Endothelial cell of umbilical vein (primary cell): Measurements from ENCODE around the gene RAD9A. TPM values are rescaled to one million over a fixed set of nuclear protein-coding genes. Genes with fewer than 3 reads are reported as not detected.

Source experiments
- BruUV-seq: library from RNA; stranded (reverse); fragments of 400-500 nt; replicated peaks from 2 replicates; lab custom pipeline; 2021; lab: Mats Ljungman, UMichigan
- CTCF ChIA-PET: fragments of 300-600, 350-600 bp; sonication (Branson Sonifier 250); formaldehyde crosslinking; loops from one replicate; lab custom pipeline; 2021; ENCODE audit warnings: antibody characterized with exemption, inconsistent platforms; lab: Charles Lee
- POLR2A ChIA-PET: fragments of 300-600, 350-600 bp; sonication (Branson Sonifier 250); formaldehyde crosslinking; loops from one replicate; lab custom pipeline; 2021; ENCODE audit warnings: antibody characterized with exemption, inconsistent platforms; lab: Charles Lee
- DNase-seq: peaks from one replicate; pipeline ENCODE4 v3.0.0-alpha.2; 2011; ENCODE audit warnings: low read depth, low spot score
- FAIRE-seq: peaks from 2 replicates; lab custom pipeline; 2011; peaks lifted over from hg19 to GRCh38; lab: Jason Lieb, UNC
- H2AFZ ChIP-seq: 2 replicates; pipeline ENCODE4 v1.6.0; 2012; ENCODE audit warnings: low read depth, low read length, control low read depth, inconsistent platforms
- H3K27ac ChIP-seq: 2 replicates; pipeline ENCODE4 v1.5.1; 2011; ENCODE audit warnings: low read depth, mild to moderate bottlenecking, control low read depth, low read length, moderate library complexity; ENCODE audit not compliant: insufficient read depth
- H3K27me3 ChIP-seq, 2 experiments: 2 replicates each; pipeline versions ENCODE4 v1.6.0 to v1.6.1; 2011; ENCODE audit warnings: low read length in 2 of 2, mixed read lengths in 1 of 2; ENCODE audit not compliant: control insufficient read depth in 2 of 2, insufficient read depth in 2 of 2
- H3K36me3 ChIP-seq, 2 experiments: 2 replicates in 1 of 2; 3 replicates in 1 of 2; pipeline ENCODE4 v1.5.1; 2011; ENCODE audit warnings: low read length in 2 of 2, mild to moderate bottlenecking in 1 of 2, moderate library complexity in 1 of 2; ENCODE audit not compliant: control insufficient read depth in 2 of 2, insufficient read depth in 2 of 2; ENCODE audit errors: extremely low read depth in 1 of 2
- H3K4me1 ChIP-seq: 3 replicates; pipeline ENCODE4 v1.5.1; 2011; ENCODE audit warnings: mild to moderate bottlenecking, low read length; ENCODE audit not compliant: control insufficient read depth, insufficient read depth; ENCODE audit errors: extremely low read depth
- H3K4me2 ChIP-seq: 2 replicates; pipeline ENCODE4 v1.6.1; 2011; ENCODE audit warnings: low read length, control low read depth, mixed read lengths; ENCODE audit not compliant: insufficient read depth
- H3K4me3 ChIP-seq, 3 experiments: fragments of 200-600 bp in 1 of 3; sonication (generic), shearing (Covaris generic) in 1 of 3; replicated peaks in 1 of 3; 2 replicates each; pipeline ENCODE4 v1.5.1; 2011 to 2016; ENCODE audit warnings: control low read depth in 3 of 3, low read length in 3 of 3, mild to moderate bottlenecking in 2 of 3, inconsistent platforms in 1 of 3, low read depth in 1 of 3, moderate library complexity in 1 of 3; ENCODE audit not compliant: insufficient read depth in 1 of 3
- H3K79me2 ChIP-seq: 2 replicates; pipeline ENCODE4 v1.6.0; 2012; ENCODE audit warnings: low read length, inconsistent platforms; ENCODE audit not compliant: control insufficient read depth, insufficient read depth
- H3K9ac ChIP-seq: replicated peaks from 2 replicates; pipeline ENCODE3; 2011; ENCODE audit warnings: low read length, control low read depth; ENCODE audit not compliant: insufficient read depth; ENCODE audit errors: extremely low read depth
- H3K9me1 ChIP-seq: replicated peaks from 3 replicates; pipeline ENCODE4 v1.6.0; 2011; ENCODE audit warnings: mild to moderate bottlenecking, low read length; ENCODE audit not compliant: control insufficient read depth, insufficient read depth; ENCODE audit errors: extremely low read depth
- H3K9me3 ChIP-seq: replicated peaks from 2 replicates; pipeline ENCODE4 v1.5.1; 2012; ENCODE audit warnings: low read length, inconsistent platforms; ENCODE audit not compliant: control insufficient read depth, insufficient read depth
- H4K20me1 ChIP-seq: replicated peaks from 2 replicates; pipeline ENCODE3; 2011; ENCODE audit warnings: mild to moderate bottlenecking, low read length; ENCODE audit not compliant: control insufficient read depth, insufficient read depth; ENCODE audit errors: extremely low read depth
- EZH2 ChIP-seq: IDR thresholded peaks from 2 replicates; pipeline ENCODE4 v1.6.1; 2012; ENCODE audit warnings: borderline replicate concordance, low read depth, mild to moderate bottlenecking, moderate library complexity, low read length, inconsistent platforms; ENCODE audit not compliant: severe bottlenecking
- GATA2 ChIP-seq: IDR thresholded peaks from 2 replicates; pipeline ENCODE4 v1.7.0; 2011; ENCODE audit warnings: low read depth, mild to moderate bottlenecking, moderate library complexity, mixed read lengths, low read length; ENCODE audit not compliant: insufficient read length, insufficient read depth
- JUN ChIP-seq: IDR thresholded peaks from 2 replicates; pipeline ENCODE4 v1.6.1; 2011; ENCODE audit warnings: borderline replicate concordance, low read depth; ENCODE audit not compliant: insufficient read length, insufficient read depth
- MAX ChIP-seq: IDR thresholded peaks from 2 replicates; pipeline ENCODE4 v1.6.1; 2011; ENCODE audit not compliant: insufficient read depth, insufficient read length
- MYC ChIP-seq: IDR thresholded peaks from one replicate; pipeline ENCODE4 v1.6.1; 2011; ENCODE audit warnings: mild to moderate bottlenecking, low read depth, low read length
- POLR2A ChIP-seq: IDR thresholded peaks from 2 replicates; pipeline ENCODE4 v1.6.1; 2012; ENCODE audit warnings: low read depth, mild to moderate bottlenecking, control low read depth, low read length
- POLR2AphosphoS5 ChIP-seq: IDR thresholded peaks from 2 replicates; pipeline ENCODE4 v1.6.1; 2012; ENCODE audit warnings: low read depth, mild to moderate bottlenecking, control low read depth, low read length, moderate library complexity; ENCODE audit not compliant: insufficient read depth
- dilution Hi-C: fragments of 300-500 bp; cut with MboI; formaldehyde crosslinking; loops from one replicate; pipeline ENCODE4 v1.15.0; 2019; ENCODE audit warnings: low sequenced_read_pairs; ENCODE audit not compliant: extremely low pct_ligation_motif_present
- intact Hi-C: fragments of 100-400 bp; cut with micrococcal nuclease; formaldehyde crosslinking; loops from one replicate; pipeline ENCODE4 v1.10.0; 2022
- polyA plus RNA-seq, 4 experiments: library from polyadenylated mRNA; depleted of rRNA in 3 of 4; stranded (reverse) in 3 of 4; unstranded in 1 of 4; fragments of >200 nt; gene quantifications; 2 replicates each; pipeline versions ENCODE4 v1.2.1 to v1.2.3, GENCODE V29; 2011 to 2012; ENCODE audit warnings: missing spikeins in 1 of 4
- total RNA-seq: library from RNA; stranded (reverse); gene quantifications from 2 replicates; pipeline ENCODE4 v1.2.3, GENCODE V29; 2021
- TF ChIP-seq, protein P1 (sequence below), 2 donors: IDR thresholded peaks; 1 replicate in 1 of 2; 2 replicates in 1 of 2; pipeline ENCODE4 v1.5.1; 2011; ENCODE audit warnings: low read length in 2 of 2, mild to moderate bottlenecking in 2 of 2, moderate library complexity in 2 of 2, control low read depth in 1 of 2, inconsistent platforms in 1 of 2, low read depth in 1 of 2; ENCODE audit not compliant: insufficient read depth in 1 of 2; ENCODE audit errors: extremely low read depth in 1 of 2

Gene RAD9A
- total and polyA plus RNA-seq, 2 donors (not counting 3 experiments of a cell fraction or from before 2014, with no cell fraction given) = 18.4 to 22.2 TPM

GRCh38 chr11:67372321-67372992 lies 19.3 kb upstream of the RAD9A start:
- Histone ChIP-seq H3K9ac (peak overlapping the region; percentile 67), H3K4me3 (peak overlapping the region; percentile 17 to 64 (median 42)), H2AFZ (no peak overlapping the region), H3K36me3 (no peaks in the 10 kb centered on the region), H3K27me3 (peaks cover 0 to 3% of the 10 kb centered on the region in 2 experiments), H3K27ac (no peak overlapping the region), H3K4me1 (peaks cover 38% of the 10 kb centered on the region), H4K20me1 (no peaks in the 10 kb centered on the region), H3K9me1 (no peaks in the 10 kb centered on the region), H3K79me2 (peaks cover 14% of the 10 kb centered on the region), H3K4me2 (peak overlapping the region; percentile 19), H3K9me3 (no peaks in the 10 kb centered on the region)
- intact Hi-C loops (no loop called here), dilution Hi-C loops (no loop called here)
- POLR2A ChIA-PET = interaction anchor here (0.6 kb wide), 1 partner anchor 9 kb away, joined by 3 read pairs; no protein-coding TSS in a partner anchor
- BruUV-seq = no TSS peak
- TF ChIP-seq MYC = no peak
- peak; percentile 63 for TF ChIP-seq POLR2A
- TF ChIP-seq, protein P1, sequence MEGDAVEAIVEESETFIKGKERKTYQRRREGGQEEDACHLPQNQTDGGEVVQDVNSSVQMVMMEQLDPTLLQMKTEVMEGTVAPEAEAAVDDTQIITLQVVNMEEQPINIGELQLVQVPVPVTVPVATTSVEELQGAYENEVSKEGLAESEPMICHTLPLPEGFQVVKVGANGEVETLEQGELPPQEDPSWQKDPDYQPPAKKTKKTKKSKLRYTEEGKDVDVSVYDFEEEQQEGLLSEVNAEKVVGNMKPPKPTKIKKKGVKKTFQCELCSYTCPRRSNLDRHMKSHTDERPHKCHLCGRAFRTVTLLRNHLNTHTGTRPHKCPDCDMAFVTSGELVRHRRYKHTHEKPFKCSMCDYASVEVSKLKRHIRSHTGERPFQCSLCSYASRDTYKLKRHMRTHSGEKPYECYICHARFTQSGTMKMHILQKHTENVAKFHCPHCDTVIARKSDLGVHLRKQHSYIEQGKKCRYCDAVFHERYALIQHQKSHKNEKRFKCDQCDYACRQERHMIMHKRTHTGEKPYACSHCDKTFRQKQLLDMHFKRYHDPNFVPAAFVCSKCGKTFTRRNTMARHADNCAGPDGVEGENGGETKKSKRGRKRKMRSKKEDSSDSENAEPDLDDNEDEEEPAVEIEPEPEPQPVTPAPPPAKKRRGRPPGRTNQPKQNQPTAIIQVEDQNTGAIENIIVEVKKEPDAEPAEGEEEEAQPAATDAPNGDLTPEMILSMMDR (IDR thresholded peaks at IDR 0.05; ENCODE audit: extremely low read depth in 1 of 2, insufficient read depth in 1 of 2, low read depth in 1 of 2, low read length in 2 of 2) = no peak
- no peak for TF ChIP-seq POLR2AphosphoS5
- no peak for TF ChIP-seq JUN
- no peak for TF ChIP-seq GATA2
- TF ChIP-seq EZH2 = no peak
- no peak for TF ChIP-seq MAX
- CTCF ChIA-PET = interaction anchor here (1.9 to 19.7 kb wide), 4 partner anchors 9 to 27 kb away, joined by 7 to 1051 read pairs (median 96); partner anchors contain the start of gene POLD4
- DNase-seq (no peak), FAIRE-seq (no peak)
